Embryonic facial prominence (tissue), 1 donor: ENCODE data around the gene HNRNPLL.
"Not testable (repeated sequence)": the region's sequence is repeated elsewhere in the genome, so short reads cannot be mapped to it uniquely, and the experiment has no call there.

Experiments used
- DNase-seq: peaks from one replicate; pipeline ENCODE4 v3.0.0-alpha.2; 2016; ENCODE audit errors: extremely low spot score

HNRNPLL gene

DNA sequence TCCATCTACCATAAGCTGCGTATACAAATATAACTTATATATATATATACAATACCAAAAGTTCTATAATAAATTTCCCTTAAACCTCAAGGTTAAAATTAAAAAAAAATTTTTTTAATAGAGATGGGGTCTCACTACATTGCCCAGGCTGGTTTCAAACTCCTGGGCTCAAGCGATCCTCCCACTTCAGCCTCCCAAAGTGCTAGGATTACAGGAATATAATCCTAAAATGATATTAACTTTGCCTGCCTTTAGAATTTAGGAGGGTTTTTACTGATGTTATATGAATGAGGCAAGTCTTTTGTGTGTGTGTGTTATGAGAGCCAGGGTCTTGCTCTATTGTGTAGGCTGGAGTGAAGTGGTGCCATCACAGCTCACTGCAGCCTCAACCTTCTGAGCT is 49.2 kb downstream of the HNRNPLL start:
- DNase-seq = no peak

DNA sequence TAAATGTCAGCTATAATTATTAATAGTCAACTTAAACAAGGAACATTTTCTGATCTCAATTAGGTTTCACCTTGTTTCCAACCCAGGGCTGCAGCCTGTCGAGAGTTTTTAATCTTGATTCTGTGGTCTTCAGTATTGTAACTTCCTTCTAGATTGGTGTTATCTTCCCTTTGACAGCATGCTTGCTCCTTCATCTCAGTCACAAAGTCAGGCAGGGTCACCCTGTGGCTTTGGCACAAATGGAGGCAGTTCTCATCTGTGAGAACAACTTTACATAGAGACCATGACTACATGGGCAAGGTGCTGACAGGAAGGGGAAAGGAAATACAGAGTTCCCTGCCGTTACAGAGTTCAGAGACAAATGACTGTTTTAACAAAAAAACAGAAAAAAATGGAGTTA is 50.5 kb downstream of the HNRNPLL start:
- DNase-seq = no peak

DNA sequence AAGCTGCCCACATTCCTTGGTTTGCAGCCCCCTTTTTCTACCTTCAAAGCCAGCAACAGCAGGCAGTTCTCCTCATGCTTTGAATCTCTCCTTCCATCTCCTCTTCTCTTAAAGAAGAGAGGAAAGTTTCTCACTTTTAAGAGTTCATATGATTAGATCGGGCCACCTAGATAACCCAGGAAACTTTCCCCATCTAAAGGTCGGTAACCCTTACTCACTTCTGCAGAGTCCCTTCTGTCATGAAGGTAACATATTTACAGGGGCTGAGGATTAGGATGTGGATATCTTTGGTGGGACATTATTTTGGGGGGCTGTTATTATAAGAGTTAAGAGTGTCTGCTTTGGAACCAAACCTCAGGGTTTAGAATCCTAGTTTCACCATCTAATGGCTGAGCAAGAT is 51.0 kb downstream of the HNRNPLL start:
- DNase-seq = no peak

DNA sequence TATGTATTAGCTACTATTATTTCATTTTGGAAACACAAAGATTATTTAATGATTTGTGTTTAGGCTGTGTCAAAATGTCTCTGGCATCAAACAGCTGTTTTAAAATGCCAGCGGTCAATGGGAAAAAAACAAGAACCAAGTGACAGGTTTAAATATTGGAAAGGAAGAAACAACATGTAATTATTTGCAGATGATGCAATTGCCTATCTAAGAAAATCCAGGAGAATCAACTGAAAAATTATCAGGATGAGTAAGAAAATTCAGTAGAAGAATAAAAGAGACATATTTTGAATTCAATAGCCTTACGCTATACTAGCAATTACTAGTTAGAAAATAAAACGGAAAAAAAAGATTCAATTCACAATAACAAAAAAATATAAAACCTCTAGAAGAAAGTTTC is 51.6 kb downstream of the HNRNPLL start:
- DNase-seq = no peak

DNA sequence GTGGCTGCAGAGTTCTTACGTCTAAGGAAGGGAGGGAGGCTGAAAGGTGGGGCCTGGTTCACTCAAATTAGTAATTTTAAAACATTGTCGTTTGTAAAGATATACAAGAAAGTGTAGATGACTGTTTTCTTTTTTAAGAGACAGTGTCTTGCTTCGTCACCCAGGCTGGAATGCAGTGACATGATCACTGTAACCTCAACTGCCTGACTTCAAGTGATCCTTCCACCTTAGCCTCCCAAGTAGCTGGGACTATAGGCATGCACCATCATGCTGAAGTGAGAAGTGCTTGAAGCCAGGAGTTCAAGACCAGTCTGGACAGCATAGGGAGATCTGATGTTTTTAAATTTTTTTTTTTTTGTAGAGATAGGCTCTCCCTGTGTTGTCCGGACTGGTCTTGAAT is 52.9 kb downstream of the HNRNPLL start:
- no peak for DNase-seq

DNA sequence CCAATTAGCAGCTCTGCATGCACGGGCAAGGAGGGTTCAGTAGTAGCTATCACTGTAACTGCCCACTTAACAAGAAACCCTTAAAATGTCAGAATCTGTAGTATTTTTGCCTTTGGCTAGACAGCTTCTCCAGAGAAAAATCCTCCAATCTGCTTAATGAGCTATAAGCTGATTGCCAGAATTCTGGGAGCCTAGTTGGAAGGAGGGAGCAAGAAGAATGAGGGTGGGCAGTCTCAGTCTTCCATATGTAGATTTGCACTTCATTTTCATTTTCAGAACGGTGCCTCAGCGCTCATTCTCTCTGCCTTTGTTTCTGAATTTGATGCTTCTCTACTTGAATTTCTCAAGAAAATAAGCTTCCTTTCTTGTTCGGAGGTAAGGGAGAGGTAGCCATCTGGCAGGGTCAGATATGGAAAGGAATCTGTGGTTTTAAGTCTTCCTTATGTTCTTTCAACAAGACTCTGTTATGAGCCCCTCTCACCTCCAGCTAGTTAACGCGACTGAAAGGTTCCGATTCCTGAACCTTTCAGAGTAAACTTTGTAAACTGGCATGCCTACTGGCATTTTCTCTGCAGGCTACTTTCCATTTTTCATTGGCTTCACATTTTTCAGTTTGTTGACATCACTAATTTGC is 53.5 kb downstream of the HNRNPLL start:
- DNase-seq = no peak

DNA sequence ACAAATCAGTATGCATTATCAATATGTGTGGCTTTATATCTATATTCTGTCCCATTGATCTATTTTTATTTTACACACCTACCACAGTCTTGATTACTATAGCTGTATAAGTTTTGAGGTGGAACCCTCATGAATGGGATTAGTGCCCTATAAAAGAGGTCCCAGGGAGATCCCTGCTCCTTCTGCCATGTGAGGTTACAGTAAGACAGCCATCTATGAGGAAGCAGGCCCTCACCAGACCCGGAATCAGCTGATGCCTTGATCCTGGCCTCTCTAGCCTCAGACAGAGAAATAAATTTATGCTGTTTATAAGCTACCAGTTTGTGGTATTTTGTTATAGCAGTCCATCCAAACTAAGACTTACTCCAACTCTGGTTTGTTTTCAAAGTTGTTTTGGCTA is 54.9 kb downstream of the HNRNPLL start:
- DNase-seq = no peak

DNA sequence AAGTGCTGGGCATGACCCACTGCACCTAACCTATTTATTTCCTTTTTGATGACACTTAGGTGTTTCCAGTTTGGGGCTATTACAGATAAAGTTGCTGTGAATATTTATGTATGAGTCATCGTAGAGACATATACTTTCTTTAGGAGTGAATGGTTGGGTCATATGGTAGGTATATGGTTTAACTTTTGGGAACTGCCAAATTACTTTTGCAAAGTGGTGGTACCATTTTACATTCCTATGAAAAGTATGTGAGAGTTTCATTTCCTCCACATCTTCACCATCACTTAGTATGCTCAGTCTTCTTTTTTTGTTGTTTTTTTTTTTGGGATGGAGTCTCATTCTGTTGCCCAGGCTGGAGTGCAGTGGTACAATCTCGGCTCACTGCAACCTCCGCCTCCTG is 56.1 kb downstream of the HNRNPLL start:
- DNase-seq = no peak

DNA sequence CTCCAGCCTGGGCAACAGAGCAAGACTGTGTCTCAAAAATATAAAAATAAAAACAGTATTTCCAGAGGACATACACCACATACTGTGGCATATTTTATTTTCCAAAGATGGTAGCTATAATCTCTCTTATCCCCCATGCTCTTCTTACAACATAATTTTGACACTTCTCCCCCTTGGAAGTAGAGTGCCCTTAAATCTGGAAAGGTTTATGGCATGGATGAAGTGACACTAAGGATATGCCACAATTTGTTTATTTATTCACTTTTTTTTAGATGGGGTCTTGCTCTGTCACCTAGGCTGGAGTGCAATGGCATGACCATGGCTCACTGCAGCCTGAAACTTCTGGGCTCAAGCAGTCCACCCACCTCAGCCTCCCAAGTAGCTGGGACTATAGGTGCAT is 56.7 kb downstream of the HNRNPLL start:
- DNase-seq = no peak

DNA sequence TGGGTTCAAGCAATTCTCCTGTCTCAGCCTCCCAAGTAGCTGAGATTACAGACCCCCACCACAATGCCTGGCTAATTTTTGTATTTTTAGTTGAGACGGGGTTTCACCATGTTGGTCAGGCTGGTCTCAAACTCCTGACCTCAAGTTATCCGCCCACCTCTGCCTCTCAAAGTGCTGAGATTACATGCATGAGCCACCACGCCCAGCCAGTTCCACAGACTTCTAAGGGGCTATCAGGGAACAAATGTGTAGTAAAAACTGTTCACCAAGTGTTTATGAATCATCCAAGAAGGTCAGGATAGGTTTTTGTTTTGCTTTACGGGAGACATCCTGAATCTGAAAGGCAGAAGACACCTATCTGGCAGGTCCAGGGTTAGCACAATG is 60.5 kb downstream of the HNRNPLL start:
- not testable (repeated sequence) for DNase-seq

DNA sequence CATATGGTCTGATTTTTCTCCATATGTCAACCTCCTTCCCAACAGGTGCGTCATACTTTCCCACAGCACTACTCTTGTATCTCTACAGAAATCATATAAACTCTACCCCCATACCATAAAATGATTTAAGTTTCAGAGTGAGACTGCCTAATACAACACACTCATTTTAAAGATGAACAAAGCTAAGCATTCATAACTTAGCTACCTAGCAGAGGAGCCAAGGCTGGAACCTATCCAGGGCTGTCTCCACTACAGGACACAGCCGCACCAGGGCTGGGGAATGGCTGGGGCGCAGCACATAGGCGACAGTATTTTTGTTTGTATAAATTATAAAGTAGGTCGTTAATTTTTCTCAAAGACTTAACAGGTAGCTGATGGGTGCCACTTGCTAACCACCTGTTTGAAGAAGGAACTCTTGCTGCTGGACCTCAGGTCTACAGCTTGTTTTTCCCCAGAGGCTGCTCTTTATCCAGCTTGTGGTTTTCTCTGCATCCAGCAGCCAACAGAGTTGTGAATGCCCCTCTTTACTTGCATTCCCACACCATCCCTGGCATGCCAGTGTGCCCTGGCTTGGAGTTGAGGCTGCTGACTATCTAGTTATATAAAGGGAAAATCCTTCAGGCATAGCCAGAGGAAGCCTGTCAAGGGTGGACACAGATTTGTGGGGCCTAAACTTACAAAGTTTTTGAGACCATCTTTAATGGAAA is 62.0 kb downstream of the HNRNPLL start:
- DNase-seq = no peak

DNA sequence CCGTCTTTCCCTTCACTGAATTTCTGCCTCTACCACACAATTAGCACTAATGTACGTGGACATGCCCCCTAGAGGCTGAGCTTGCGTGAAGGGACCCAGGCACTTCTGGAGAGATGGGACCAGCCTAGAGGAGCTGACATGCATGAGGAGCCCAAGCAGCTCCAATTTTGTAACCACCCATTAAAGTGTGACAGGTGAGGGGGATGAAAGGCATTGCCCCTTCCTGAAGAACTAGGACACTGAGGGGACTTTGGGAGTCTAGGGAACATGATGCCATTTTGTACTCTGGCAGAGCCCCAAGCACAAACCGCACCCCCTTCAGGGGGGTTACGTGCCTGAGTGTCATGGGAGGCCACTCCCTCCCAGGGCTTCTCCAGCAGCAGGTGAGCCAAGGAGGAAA is 63.6 kb downstream of the HNRNPLL start:
- no peak for DNase-seq

DNA sequence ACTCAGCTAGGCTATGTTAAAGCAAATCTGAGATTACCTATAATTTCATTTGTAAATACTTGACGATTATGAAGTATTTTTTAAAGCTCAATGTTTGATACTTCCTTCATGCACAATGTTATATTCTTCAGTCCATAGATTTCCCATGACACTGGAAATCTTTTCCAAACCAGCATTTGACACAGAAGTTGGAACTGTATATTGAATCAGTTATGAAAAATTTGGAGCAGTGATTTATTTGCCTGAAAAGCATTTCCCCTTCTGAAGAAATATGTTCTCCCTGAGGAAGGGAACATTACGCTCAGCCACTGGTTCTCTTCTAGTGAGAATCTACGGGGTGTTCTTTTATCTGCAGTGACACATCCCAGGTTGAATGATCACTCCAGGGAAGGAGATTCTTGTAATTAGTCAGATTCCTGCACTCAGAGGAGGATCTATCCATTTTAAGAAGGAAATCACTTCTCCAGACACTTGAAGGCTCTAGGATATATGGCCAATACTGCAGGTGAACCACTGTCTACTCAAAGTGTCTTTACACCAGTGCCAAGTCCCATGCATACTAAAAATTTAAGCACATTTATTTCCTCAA is 64.7 kb downstream of the HNRNPLL start:
- DNase-seq = no peak

DNA sequence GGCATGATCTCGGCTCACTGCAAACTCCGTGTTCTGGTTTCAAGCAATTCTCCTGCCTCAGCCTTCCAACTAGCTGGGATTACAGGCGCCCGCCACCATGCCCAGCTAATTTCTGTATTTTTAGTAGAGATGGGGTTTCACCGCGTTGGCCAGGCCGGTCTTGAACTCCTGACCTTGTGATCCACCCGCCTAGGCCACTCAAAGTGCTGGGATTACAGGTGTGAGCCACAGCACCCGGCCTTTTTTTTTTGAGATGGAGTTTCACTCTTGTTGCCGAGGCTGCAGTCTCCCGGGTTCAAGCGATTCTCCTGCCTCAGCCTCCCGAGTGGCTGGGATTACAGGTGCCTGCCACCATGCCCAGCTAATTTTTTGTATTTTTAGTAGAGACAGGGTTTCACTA is 65.4 kb downstream of the HNRNPLL start:
- not testable (repeated sequence) for DNase-seq

DNA sequence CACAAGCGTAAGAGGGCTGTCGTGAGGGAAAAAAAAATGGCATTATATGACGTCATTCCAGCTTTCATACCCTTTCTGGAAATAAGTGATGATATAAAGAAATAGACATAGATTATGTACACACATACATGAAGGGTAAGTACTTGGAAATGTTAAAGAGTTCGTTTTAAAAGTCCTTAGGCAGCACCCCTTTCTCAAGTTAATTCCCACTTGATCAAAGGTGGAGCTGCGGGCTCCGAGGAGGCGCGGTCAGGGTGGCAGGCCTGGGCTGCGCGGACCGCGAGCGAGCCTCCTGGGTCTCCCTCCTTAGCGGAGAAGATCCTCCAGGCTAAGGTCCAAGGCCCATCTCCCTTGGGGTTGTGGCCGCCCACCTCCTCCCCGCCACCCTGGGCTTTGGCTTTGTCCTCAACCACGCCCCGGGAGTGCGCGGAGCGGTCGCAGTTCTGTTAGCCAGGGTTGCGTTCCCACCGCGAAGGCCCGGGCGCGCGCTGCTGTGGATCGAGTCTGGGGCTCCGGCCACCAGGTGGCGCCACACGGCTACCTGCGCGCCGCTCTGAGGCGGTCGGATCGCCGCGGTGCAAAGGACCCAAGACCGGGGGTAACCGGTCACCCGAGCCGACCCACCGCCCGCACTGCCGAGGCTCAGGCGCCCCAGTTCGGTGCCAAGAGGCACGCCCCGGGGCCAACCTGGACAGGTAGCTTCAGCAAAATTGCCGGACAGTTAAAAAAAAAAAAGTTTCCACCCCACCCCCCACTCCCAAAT is 66.8 kb downstream of the HNRNPLL start:
- DNase-seq = peak; percentile 27

DNA sequence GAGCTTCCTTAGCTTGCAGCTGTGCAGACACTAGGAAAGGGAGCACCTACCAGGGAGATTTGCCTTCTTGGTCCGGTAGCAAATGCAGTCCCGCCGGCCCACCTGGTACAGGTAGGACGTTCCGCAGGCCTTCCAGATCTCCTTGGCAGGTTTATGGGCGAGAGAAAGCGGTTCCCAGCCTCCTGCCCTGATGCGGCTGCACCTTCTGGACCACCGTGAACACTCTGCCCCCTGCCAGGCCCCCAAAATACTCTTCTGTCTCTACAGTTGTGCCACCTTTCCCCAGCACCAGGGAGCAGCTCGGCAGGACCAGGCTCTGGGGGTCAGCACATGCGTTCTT is 67.4 kb downstream of the HNRNPLL start:
- DNase-seq = no peak

DNA sequence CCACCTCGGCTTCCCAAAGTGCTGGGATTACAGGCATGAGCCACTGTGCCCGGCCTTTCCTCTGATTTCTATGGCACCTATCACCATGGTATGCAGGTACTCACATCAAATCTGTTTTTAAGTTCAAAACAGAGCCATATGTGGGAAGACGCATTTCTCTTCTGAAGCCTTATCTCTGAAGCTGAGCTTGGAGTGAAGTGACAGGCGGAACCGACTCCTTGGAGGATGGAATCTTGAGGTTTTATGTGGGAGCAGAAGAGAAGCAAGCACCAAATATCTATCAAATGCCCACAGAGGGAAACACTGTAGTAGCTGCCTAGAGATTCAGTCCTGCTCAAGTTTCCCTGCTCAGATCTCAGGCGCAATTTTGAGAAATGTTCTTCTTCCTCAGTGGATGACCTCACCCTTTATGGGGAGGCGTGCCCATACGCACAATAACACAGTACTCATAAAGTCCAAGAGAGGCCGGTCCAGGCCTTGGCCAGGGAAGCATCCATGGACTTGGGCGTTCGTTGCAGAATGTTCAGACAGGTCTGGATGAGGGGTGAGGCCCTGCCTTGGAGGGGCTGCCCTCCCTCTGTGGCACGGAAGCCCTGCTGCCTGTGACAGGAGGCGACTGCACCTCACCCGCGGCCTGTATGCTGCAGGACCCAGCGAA is 67.9 kb downstream of the HNRNPLL start:
- no peak for DNase-seq

DNA sequence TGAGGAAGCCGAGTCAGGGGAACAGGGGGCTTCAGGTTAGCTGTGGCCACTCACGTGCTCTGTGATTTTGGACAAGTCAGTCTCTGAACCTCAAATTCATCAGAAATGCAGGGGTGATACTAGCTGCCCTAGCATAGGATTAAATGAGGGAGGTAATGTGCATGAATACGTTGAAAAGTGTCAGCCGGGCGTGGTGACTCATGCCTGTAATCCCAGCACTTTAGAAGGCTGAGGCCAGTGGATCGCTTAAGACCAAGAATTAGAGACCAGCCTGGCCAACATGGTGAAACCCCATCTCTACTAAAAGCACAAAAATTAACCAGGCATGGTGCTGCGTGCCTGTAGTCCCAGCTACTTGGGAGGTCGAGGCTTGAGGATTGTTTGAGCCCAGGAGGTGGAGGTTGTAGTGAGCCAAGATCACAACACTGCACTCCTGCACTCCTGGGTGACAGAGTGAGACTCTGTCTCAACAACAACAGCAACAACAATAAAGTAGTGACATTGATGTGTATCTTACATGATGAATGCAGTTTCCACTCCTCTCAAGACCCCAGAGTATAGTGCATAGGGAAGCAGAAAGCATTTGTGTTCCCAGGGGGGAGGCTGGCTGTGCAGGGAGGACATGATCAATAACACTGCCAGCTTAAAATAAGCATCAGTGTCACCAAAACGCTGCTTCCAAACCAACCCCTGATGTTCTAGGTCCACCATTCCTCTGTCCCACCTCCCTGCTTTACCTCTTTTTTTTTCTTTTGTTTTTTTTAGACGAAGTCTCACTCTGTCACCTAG is 68.8 kb downstream of the HNRNPLL start:
- no peak for DNase-seq

DNA sequence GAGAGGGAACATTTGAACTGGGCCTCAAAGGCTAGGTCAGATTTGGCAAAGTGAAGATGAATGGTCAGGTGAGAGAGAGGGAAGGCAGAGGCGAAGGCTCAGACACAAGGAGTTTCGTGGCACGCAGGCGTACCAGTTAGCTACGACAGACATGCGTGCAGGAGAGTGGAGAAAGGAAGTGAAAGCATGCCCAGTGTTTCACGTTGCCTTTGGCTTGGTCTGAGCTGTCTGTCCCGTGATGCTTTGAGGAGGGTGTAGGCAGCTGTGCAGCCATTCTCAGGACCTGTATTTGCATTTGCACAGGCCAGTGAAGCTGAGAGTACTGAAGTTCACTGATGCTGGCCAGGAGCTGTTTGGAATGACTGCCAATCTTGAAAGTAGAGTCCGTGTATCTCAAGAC is 69.5 kb downstream of the HNRNPLL start:
- no peak for DNase-seq

DNA sequence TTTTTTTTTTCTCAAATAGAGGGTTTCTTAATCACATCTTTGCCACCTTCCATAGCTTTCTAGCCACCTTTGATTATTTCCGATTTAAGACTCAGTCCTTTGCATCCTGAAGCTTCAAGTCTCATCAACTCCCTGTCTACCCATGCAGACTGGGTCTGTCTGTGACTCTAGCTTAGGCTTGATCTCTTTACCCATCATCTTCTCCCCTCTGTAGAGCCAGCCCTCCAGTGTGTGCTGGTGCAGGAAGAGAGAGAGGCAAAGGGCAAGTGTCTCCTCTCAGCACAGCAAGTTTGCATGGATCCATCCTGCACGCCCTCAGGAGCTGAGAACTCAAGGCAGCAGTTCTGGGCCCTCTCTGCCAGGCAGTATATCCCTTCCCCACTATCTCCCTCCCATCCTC is 70.4 kb downstream of the HNRNPLL start:
- no peak for DNase-seq

DNA sequence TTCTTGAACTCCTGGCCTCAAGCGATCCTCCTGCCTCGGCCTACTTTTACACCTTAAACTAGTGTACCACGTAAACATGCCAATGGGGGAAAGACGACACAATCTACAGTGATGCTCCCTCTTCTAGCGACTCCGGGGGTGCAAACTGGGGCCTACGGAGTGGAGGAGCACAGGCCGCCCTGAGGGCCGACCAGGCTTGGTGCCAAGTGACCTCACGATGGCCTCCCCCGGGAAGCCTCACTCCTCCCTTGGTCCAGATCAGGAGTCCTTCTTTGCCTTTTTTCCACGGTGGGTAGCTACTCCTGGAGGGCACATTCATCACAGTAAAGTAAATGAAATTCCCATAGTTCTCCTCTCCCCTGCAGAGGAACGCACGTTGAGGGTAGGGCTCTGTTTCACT is 73.5 kb downstream of the HNRNPLL start:
- DNase-seq = no peak

DNA sequence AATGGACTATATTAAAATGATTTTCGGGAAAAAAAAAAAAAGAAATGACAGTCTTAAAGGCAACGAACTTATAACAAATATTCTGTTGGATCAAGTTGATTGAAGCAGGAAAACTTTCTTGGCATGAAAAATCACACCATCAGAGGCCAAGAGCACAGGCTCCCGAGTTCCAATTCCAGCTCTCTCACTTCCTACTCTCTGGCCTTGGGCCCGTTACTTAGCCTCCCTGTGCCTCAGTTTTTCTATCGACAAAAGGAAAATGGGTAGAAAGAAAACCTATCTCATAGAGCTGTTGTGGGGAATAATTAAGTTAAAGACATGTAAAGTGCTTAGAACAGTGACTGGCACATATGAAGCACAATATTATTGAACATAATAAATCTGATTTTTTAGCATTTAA is 74.2 kb downstream of the HNRNPLL start:
- DNase-seq = no peak
